Measurements from ENCODE around the gene SPG11.
"Not testable (repeated sequence)": the region's sequence is repeated elsewhere in the genome, so short reads cannot be mapped to it uniquely, and the experiment has no call there.

Gene SPG11

GRCh38 chr15:44598892-44599291 lies 64.6 kb downstream of the SPG11 start:
- no peak for DNase-seq

GRCh38 chr15:44598066-44598465 lies 65.4 kb downstream of the SPG11 start:
- DNase-seq = no peak

GRCh38 chr15:44596511-44597010 lies 66.9 kb downstream of the SPG11 start:
- no peak for DNase-seq

- DNase-seq = no peak
Measured at GRCh38 chr15:44595656-44596510, 67.6 kb downstream of the SPG11 start.

- DNase-seq = no peak
Measured at GRCh38 chr15:44595246-44595645, 68.2 kb downstream of the SPG11 start.

- no peak for DNase-seq
Measured at GRCh38 chr15:44593042-44593736, 70.3 kb downstream of the SPG11 start.

GRCh38 chr15:44591326-44591725 lies 72.1 kb downstream of the SPG11 start:
- no peak for DNase-seq

GRCh38 chr15:44588541-44588940 lies 74.9 kb downstream of the SPG11 start:
- no peak for DNase-seq

GRCh38 chr15:44585633-44586032 lies 77.8 kb downstream of the SPG11 start:
- DNase-seq = no peak

GRCh38 chr15:44584162-44584749 lies 79.2 kb downstream of the SPG11 start:
- no peak for DNase-seq

- DNase-seq = no peak
Measured at GRCh38 chr15:44580105-44580504, 83.4 kb downstream of the SPG11 start.

- DNase-seq = no peak
Measured at GRCh38 chr15:44574734-44575133, 88.7 kb downstream of the SPG11 start.

GRCh38 chr15:44573386-44573785 lies 90.1 kb downstream of the SPG11 start:
- DNase-seq = no peak

GRCh38 chr15:44570361-44570760 lies 93.1 kb downstream of the SPG11 start:
- DNase-seq = no peak

- no peak for DNase-seq
Measured at GRCh38 chr15:44569316-44569715, 94.1 kb downstream of the SPG11 start.

- DNase-seq = no peak
Measured at GRCh38 chr15:44568338-44568737, 95.1 kb downstream of the SPG11 start.

- no peak for DNase-seq
Measured at GRCh38 chr15:44566155-44566540, 97.3 kb downstream of the SPG11 start.

- no peak for DNase-seq
Measured at GRCh38 chr15:44565387-44566154, 97.9 kb downstream of the SPG11 start.

GRCh38 chr15:44560926-44561325 lies 102.5 kb downstream of the SPG11 start:
- DNase-seq = not testable (repeated sequence)

- no peak for DNase-seq
Measured at GRCh38 chr15:44554934-44555723, 108.3 kb downstream of the SPG11 start.

GRCh38 chr15:44550734-44551133 lies 112.7 kb downstream of the SPG11 start:
- DNase-seq = no peak

- DNase-seq = no peak
Measured at GRCh38 chr15:44550256-44550655, 113.2 kb downstream of the SPG11 start.

Data from NCI-H1092 (cell line).